ENCODE results near the gene RPS3. TPM values are rescaled to one million over a fixed set of nuclear protein-coding genes. Genes with fewer than 3 reads are reported as not detected.

RPS3 gene
- total and polyA plus RNA-seq, 2 experiments from 2014 or later, result 1,745 to 2,793 TPM

DNA sequence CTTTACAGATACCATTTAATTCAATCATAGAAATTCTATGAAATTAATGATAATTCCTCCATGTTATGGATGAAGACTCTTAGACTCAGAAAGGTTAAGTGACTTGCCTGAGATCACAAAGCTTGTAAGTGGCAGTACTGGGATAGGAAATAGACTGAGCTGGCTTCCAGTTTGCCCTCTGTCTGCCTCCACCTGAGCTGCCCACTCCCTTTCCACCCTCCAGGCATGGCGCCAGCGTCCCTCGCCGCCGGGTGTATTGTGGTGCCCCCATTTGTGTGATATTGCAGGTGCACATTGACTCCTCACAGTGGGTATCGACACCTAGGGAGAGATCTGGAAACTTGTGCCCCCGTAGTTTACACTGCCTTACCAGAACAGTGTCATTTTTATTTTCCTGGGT, 9.4 kb upstream of the RPS3 start:
- no peak for DNase-seq (ENCODE audit: low spot score)
- no peaks in the 10 kb centered on the region for H4K20me1 ChIP-seq (replicated peaks; ENCODE audit: insufficient read depth)
- H3K27me3 Mint-ChIP-seq (ENCODE audit: insufficient read depth, low read depth, poor library complexity), result peaks cover 3% of the 10 kb centered on the region
- no peak overlapping the region for H3K27ac ChIP-seq (ENCODE audit: low read depth)
- no peak for ATAC-seq
- H3F3A ChIP-seq (replicated peaks; ENCODE audit: low read depth), result no peaks in the 10 kb centered on the region
- H3K36me3 Mint-ChIP-seq (ENCODE audit: low read depth), result no peaks in the 10 kb centered on the region
- no peaks in the 10 kb centered on the region for H3K27me3 ChIP-seq (ENCODE audit: insufficient read depth)
- no peak overlapping the region for H3K4me3 ChIP-seq
- no peak overlapping the region for H3K27ac Mint-ChIP-seq
- H3K4me1 ChIP-seq (ENCODE audit: insufficient read depth), result no peaks in the 10 kb centered on the region
- H3K9me2 ChIP-seq (ENCODE audit: insufficient read depth), result no peaks in the 10 kb centered on the region
- no peaks in the 10 kb centered on the region for H3K36me3 ChIP-seq (ENCODE audit: insufficient read depth)
- H3K4me1 Mint-ChIP-seq, result peaks cover 3% of the 10 kb centered on the region; the same call in 1 of the 3 replicates
- TF ChIP-seq, protein P1, sequence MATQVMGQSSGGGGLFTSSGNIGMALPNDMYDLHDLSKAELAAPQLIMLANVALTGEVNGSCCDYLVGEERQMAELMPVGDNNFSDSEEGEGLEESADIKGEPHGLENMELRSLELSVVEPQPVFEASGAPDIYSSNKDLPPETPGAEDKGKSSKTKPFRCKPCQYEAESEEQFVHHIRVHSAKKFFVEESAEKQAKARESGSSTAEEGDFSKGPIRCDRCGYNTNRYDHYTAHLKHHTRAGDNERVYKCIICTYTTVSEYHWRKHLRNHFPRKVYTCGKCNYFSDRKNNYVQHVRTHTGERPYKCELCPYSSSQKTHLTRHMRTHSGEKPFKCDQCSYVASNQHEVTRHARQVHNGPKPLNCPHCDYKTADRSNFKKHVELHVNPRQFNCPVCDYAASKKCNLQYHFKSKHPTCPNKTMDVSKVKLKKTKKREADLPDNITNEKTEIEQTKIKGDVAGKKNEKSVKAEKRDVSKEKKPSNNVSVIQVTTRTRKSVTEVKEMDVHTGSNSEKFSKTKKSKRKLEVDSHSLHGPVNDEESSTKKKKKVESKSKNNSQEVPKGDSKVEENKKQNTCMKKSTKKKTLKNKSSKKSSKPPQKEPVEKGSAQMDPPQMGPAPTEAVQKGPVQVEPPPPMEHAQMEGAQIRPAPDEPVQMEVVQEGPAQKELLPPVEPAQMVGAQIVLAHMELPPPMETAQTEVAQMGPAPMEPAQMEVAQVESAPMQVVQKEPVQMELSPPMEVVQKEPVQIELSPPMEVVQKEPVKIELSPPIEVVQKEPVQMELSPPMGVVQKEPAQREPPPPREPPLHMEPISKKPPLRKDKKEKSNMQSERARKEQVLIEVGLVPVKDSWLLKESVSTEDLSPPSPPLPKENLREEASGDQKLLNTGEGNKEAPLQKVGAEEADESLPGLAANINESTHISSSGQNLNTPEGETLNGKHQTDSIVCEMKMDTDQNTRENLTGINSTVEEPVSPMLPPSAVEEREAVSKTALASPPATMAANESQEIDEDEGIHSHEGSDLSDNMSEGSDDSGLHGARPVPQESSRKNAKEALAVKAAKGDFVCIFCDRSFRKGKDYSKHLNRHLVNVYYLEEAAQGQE (IDR thresholded peaks at IDR 0.05; ENCODE audit: unreplicated experiment), result no peak
- TF ChIP-seq CTCF (conservative IDR thresholded peaks at IDR 0.05; ENCODE audit: low read depth in 2 of 2) (no peak), CREB1 (CRISPR knock-in tag; IDR thresholded peaks at IDR 0.05; ENCODE audit: low read depth) (no peak), POLR2AphosphoS5 (IDR thresholded peaks at IDR 0.05; ENCODE audit: low read depth) (no peak), EZH2 (IDR thresholded peaks at IDR 0.05; ENCODE audit: low read depth, unreplicated experiment) (no peak), STAT1 (IDR thresholded peaks at IDR 0.05; ENCODE audit: unreplicated experiment) (no peak), JUNB (IDR thresholded peaks at IDR 0.05; ENCODE audit: unreplicated experiment) (no peak), NANOG (IDR thresholded peaks at IDR 0.05; ENCODE audit: borderline replicate concordance) (no peak), ZNF331 (CRISPR knock-in tag; IDR thresholded peaks at IDR 0.05; ENCODE audit: low read depth) (no peak), ZNF114 (CRISPR knock-in tag; IDR thresholded peaks at IDR 0.05) (no peak), ETS1 (IDR thresholded peaks at IDR 0.05) (no peak), EZH2phosphoT487 (IDR thresholded peaks at IDR 0.05; ENCODE audit: unreplicated experiment) (no peak)
- TF ChIP-seq, protein P2, sequence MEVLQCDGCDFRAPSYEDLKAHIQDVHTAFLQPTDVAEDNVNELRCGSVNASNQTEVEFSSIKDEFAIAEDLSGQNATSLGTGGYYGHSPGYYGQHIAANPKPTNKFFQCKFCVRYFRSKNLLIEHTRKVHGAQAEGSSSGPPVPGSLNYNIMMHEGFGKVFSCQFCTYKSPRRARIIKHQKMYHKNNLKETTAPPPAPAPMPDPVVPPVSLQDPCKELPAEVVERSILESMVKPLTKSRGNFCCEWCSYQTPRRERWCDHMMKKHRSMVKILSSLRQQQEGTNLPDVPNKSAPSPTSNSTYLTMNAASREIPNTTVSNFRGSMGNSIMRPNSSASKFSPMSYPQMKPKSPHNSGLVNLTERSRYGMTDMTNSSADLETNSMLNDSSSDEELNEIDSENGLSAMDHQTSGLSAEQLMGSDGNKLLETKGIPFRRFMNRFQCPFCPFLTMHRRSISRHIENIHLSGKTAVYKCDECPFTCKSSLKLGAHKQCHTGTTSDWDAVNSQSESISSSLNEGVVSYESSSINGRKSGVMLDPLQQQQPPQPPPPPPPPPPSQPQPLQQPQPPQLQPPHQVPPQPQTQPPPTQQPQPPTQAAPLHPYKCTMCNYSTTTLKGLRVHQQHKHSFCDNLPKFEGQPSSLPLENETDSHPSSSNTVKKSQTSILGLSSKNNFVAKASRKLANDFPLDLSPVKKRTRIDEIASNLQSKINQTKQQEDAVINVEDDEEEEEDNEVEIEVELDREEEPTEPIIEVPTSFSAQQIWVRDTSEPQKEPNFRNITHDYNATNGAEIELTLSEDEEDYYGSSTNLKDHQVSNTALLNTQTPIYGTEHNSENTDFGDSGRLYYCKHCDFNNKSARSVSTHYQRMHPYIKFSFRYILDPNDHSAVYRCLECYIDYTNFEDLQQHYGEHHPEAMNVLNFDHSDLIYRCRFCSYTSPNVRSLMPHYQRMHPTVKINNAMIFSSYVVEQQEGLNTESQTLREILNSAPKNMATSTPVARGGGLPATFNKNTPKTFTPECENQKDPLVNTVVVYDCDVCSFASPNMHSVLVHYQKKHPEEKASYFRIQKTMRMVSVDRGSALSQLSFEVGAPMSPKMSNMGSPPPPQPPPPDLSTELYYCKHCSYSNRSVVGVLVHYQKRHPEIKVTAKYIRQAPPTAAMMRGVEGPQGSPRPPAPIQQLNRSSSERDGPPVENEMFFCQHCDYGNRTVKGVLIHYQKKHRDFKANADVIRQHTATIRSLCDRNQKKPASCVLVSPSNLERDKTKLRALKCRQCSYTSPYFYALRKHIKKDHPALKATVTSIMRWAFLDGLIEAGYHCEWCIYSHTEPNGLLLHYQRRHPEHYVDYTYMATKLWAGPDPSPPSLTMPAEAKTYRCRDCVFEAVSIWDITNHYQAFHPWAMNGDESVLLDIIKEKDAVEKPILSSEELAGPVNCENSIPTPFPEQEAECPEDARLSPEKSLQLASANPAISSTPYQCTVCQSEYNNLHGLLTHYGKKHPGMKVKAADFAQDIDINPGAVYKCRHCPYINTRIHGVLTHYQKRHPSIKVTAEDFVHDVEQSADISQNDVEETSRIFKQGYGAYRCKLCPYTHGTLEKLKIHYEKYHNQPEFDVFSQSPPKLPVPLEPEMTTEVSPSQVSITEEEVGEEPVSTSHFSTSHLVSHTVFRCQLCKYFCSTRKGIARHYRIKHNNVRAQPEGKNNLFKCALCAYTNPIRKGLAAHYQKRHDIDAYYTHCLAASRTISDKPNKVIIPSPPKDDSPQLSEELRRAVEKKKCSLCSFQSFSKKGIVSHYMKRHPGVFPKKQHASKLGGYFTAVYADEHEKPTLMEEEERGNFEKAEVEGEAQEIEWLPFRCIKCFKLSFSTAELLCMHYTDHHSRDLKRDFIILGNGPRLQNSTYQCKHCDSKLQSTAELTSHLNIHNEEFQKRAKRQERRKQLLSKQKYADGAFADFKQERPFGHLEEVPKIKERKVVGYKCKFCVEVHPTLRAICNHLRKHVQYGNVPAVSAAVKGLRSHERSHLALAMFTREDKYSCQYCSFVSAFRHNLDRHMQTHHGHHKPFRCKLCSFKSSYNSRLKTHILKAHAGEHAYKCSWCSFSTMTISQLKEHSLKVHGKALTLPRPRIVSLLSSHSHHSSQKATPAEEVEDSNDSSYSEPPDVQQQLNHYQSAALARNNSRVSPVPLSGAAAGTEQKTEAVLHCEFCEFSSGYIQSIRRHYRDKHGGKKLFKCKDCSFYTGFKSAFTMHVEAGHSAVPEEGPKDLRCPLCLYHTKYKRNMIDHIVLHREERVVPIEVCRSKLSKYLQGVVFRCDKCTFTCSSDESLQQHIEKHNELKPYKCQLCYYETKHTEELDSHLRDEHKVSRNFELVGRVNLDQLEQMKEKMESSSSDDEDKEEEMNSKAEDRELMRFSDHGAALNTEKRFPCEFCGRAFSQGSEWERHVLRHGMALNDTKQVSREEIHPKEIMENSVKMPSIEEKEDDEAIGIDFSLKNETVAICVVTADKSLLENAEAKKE (CRISPR knock-in tag; IDR thresholded peaks at IDR 0.05), result no peak
- H3K9me3 Mint-ChIP-seq, result no peaks in the 10 kb centered on the region
- H2AFZ ChIP-seq, result no peak overlapping the region
- H3K79me2 ChIP-seq (replicated peaks; ENCODE audit: insufficient read depth), result no peaks in the 10 kb centered on the region
- no peak overlapping the region for H3K4me3 Mint-ChIP-seq
- no peak overlapping the region for H3K4me2 ChIP-seq
